CD4-positive, alpha-beta T cell (primary cell): Measurements from ENCODE around the gene MYO7B. TPM values are rescaled to one million over a fixed set of nuclear protein-coding genes. Genes with fewer than 3 reads are reported as not detected.
A peak's percentile ranks its signal among the peaks of the same experiment; 100 is the strongest.

ENCODE experiments used
- ATAC-seq: fragments of 200-7000 bp; cut with Tn5 transposase; one replicate; pipeline ENCODE4 v1.10.0; 2022; ENCODE audit warnings: mild to moderate bottlenecking; ENCODE audit not compliant: poor library complexity
- CTCF ChIA-PET: fragments of 350-600 bp; sonication (Branson Sonifier 250); formaldehyde crosslinking; loops from one replicate; lab custom pipeline; 2021; ENCODE audit warnings: antibody characterized with exemption, inconsistent platforms; lab: Charles Lee
- POLR2A ChIA-PET: fragments of 350-600 bp; sonication (Branson Sonifier 250); formaldehyde crosslinking; loops from one replicate; lab custom pipeline; 2021; ENCODE audit warnings: antibody characterized with exemption, inconsistent platforms; lab: Charles Lee
- DNase-seq, 14 experiments: peaks; one replicate each; pipeline ENCODE4 v3.0.0-alpha.2; 2013 to 2020; ENCODE audit warnings: mixed read lengths in 2 of 14
- H3K27ac ChIP-seq, 2 donors: one replicate each; pipeline versions ENCODE4 v1.5.1 to v1.7.0; 2013; ENCODE audit warnings: low read length in 2 of 2, low read depth in 1 of 2, mild to moderate bottlenecking in 1 of 2
- H3K27me3 ChIP-seq, 2 experiments: 1 replicate in 1 of 2; 2 replicates in 1 of 2; pipeline versions ENCODE4 v1.6.1 to v1.7.0; 2013; ENCODE audit warnings: low read length in 2 of 2, control low read depth in 1 of 2, mild to moderate bottlenecking in 1 of 2, moderate library complexity in 1 of 2; ENCODE audit not compliant: insufficient read depth in 2 of 2, control insufficient read depth in 1 of 2
- H3K36me3 ChIP-seq: one replicate; pipeline ENCODE4 v1.6.1; 2013; ENCODE audit warnings: low read length, control low read depth; ENCODE audit not compliant: insufficient read depth
- H3K4me1 ChIP-seq: one replicate; pipeline ENCODE4 v1.6.1; 2013; ENCODE audit warnings: low read length, control low read depth; ENCODE audit not compliant: insufficient read depth
- H3K4me3 ChIP-seq: one replicate; pipeline ENCODE4 v1.5.1; 2013; ENCODE audit warnings: mild to moderate bottlenecking, low read length, moderate library complexity
- H3K9me3 ChIP-seq, 2 experiments: 1 replicate in 1 of 2; 2 replicates in 1 of 2; pipeline versions ENCODE4 v1.6.1 to v1.7.0; 2013; ENCODE audit warnings: low read length in 2 of 2, mild to moderate bottlenecking in 2 of 2, control low read depth in 1 of 2, moderate library complexity in 1 of 2; ENCODE audit not compliant: control insufficient read depth in 1 of 2, insufficient read depth in 1 of 2
- H3K27ac Mint-ChIP-seq: one replicate; pipeline ENCODE4 v1.8.0; 2020; ENCODE audit warnings: mixed read lengths
- H3K27me3 Mint-ChIP-seq: one replicate; pipeline ENCODE4 v1.8.0; 2021; ENCODE audit warnings: mixed read lengths
- H3K36me3 Mint-ChIP-seq: one replicate; pipeline ENCODE4 v1.8.0; 2021; ENCODE audit warnings: low read depth, mixed read lengths
- H3K4me1 Mint-ChIP-seq: one replicate; pipeline ENCODE4 v1.8.0; 2021; ENCODE audit warnings: low read depth, mixed read lengths
- H3K4me3 Mint-ChIP-seq: one replicate; pipeline ENCODE4 v1.8.0; 2020; ENCODE audit warnings: mild to moderate bottlenecking, mixed read lengths
- H3K9me3 Mint-ChIP-seq: one replicate; pipeline ENCODE4 v1.8.0; 2020; ENCODE audit warnings: mixed read lengths
- intact Hi-C, 2 experiments: fragments of 100-400 bp; cut with DNase I in 1 of 2; cut with micrococcal nuclease in 1 of 2; formaldehyde crosslinking; loops; one replicate each; pipeline versions ENCODE4 v1.15.1 to v1.9.0; 2023 to 2025; cut with DNase I, micrococcal nuclease
- total RNA-seq, 174 experiments: library from RNA in 2 of 174; stranded (reverse) in 2 of 174; gene quantifications; one replicate each; pipeline ENCODE4 v1.2.3 and lab custom pipeline; 2021 to 2026
- TF ChIP-seq, protein P1 (sequence below): fragments of 200-600 bp; IDR thresholded peaks from one replicate; pipeline ENCODE4 v1.8.0; 2022; ENCODE audit warnings: antibody characterized with exemption, mild to moderate bottlenecking

MYO7B gene
- total RNA-seq, 2 experiments from 2014 or later: 0.05 to 0.14 TPM

DNA sequence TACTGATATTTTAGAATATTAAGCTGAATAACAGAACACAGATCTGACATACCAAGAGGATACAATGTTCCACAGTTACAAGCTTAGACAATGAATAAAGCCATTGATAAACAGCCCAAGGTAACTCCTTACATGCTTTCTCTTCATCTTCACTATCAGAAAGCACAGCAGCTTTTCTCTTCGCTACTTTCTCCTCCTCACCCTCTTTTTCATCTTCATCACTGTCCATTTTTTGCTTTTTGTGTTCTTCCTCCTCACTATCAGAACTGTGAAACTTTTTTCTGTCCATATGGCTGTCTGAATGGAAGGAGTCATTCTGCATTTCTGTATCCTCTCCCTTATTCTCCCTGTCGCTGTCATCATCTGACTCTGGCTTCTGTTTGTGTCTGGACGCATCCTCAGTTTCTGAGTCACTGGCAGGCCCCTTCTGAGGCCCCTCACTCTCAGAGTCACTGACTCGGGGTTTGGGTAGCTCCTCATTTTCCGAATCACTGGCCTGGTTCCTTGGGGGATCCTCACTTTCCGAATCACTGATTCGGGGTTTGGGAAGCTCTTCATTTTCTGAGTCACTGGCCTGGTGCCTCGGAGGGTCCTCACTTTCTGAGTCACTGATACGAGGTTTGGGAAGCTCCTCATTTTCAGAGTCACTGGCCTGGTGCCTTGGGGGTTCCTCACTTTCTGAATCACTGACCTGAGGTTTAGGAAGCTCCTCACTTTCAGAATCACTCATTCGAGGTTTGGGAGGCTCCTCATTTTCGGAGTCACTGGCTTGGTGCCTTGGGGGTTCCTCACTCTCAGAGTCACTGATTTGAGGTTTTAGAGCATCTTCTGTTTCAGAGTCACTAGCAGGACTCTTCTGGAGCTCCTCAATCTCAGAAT, 30.7 kb upstream of the MYO7B start:
- H3K27ac Mint-ChIP-seq: peak overlapping the region; percentile 13
- CTCF ChIA-PET: interaction anchor here (1.1 to 2.1 kb wide), 2 partner anchors 14 to 26 kb away, joined by 3 to 5 read pairs; no protein-coding TSS in a partner anchor

DNA sequence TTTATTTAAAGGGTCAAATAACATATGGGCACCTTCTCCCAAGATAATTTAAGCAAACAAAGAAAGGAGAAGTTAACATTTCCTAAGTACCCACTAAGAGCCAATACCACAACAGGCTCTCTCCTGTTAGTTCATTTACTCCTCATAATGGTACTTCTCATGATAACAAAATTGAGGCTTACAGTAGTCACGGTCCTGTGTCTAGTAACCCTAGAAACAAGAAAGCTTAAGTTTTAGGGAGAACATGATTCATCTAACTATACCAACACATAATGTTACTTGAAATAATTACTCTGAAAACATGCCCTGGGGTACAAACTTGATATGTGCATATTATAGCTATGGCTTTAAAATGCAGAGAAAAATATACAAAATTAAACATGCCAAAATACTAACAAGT, 29.0 kb upstream of the MYO7B start:
- POLR2A ChIA-PET: no interaction called here
- Mint-ChIP-seq H3K4me1 (peaks cover 59% of the 10 kb centered on the region), H3K9me3 (no peaks in the 10 kb centered on the region), H3K4me3 (no peak overlapping the region), H3K27ac (no peak overlapping the region), H3K36me3 (peaks cover 84% of the 10 kb centered on the region), H3K27me3 (no peaks in the 10 kb centered on the region)
- DNase-seq (no peak), ATAC-seq (no peak)
- H3K36me3 ChIP-seq: peaks cover 43% of the 10 kb centered on the region
- CTCF ChIA-PET: interaction anchor here (0.7 kb wide), 1 partner anchor 27 kb away, joined by 3 read pairs; no protein-coding TSS in a partner anchor
- no peaks in the 10 kb centered on the region for H3K9me3 ChIP-seq
- H3K4me3 ChIP-seq: no peak overlapping the region
- intact Hi-C loops: no loop called here
- H3K27ac ChIP-seq: no peak overlapping the region
- H3K4me1 ChIP-seq: no peaks in the 10 kb centered on the region
- TF ChIP-seq, protein P1, sequence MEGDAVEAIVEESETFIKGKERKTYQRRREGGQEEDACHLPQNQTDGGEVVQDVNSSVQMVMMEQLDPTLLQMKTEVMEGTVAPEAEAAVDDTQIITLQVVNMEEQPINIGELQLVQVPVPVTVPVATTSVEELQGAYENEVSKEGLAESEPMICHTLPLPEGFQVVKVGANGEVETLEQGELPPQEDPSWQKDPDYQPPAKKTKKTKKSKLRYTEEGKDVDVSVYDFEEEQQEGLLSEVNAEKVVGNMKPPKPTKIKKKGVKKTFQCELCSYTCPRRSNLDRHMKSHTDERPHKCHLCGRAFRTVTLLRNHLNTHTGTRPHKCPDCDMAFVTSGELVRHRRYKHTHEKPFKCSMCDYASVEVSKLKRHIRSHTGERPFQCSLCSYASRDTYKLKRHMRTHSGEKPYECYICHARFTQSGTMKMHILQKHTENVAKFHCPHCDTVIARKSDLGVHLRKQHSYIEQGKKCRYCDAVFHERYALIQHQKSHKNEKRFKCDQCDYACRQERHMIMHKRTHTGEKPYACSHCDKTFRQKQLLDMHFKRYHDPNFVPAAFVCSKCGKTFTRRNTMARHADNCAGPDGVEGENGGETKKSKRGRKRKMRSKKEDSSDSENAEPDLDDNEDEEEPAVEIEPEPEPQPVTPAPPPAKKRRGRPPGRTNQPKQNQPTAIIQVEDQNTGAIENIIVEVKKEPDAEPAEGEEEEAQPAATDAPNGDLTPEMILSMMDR: no peak
- no peaks in the 10 kb centered on the region for H3K27me3 ChIP-seq

More for the DNA sequence above, 30.7 kb upstream of the MYO7B start:
- Mint-ChIP-seq H3K36me3 (peaks cover 87% of the 10 kb centered on the region), H3K27me3 (no peaks in the 10 kb centered on the region), H3K9me3 (no peaks in the 10 kb centered on the region), H3K4me1 (peaks cover 42% of the 10 kb centered on the region), H3K4me3 (no peak overlapping the region)
- no peaks in the 10 kb centered on the region for H3K9me3 ChIP-seq
- no peaks in the 10 kb centered on the region for H3K27me3 ChIP-seq
- intact Hi-C loops: no loop called here
- H3K4me3 ChIP-seq: no peak overlapping the region
- DNase-seq: peak in 2 of 14 experiments; percentile 28 to 47
- ATAC-seq: no peak
- H3K36me3 ChIP-seq: peaks cover 60% of the 10 kb centered on the region
- TF ChIP-seq, protein P1: no peak
- POLR2A ChIA-PET: interaction anchor here (1.1 kb wide), 1 partner anchor 22 kb away, joined by 6 read pairs; the partner anchor contains the start of gene IWS1
- no peak overlapping the region for H3K27ac ChIP-seq
- no peaks in the 10 kb centered on the region for H3K4me1 ChIP-seq

DNA sequence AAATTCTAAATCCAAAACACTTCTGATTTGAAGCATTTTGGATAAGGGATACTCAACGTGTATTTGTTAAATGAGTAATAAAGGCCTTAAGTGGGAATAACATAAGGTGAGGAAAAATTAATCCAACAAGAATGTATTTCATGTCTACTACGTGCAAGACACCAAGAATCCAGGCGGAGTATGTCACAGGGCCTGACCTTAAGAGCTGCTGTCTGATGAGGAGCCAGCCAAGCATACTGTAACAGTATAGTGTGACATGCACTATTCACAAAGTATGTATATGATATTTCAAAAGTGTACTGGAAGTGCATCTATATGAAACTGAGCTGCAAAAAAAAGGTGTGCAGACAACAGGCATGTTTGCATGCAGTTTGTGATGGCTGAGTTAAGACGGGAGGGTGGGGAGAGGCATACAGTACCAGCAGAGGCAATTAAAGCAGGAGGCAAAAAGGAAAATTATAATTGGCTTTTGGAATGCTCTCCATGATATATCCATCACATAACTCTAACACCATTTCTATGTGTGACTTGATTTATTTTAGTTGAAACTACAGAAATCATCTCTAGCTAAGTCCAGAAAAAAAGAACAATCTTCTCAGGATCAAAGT, 27.4 kb upstream of the MYO7B start:
- TF ChIP-seq, protein P1: no peak
- peaks cover 72% of the 10 kb centered on the region for H3K4me1 Mint-ChIP-seq
- Histone ChIP-seq H3K36me3 (peaks cover 27% of the 10 kb centered on the region), H3K27me3 (no peaks in the 10 kb centered on the region), H3K27ac (no peak overlapping the region), H3K9me3 (no peaks in the 10 kb centered on the region), H3K4me1 (peaks cover 8% of the 10 kb centered on the region), H3K4me3 (no peak overlapping the region)
- CTCF ChIA-PET: interaction anchor here (0.7 kb wide), 1 partner anchor 181 kb away, joined by 3 read pairs; no protein-coding TSS in a partner anchor
- H3K4me3 Mint-ChIP-seq: no peak overlapping the region
- ATAC-seq (no peak), DNase-seq (no peak)
- no peaks in the 10 kb centered on the region for H3K9me3 Mint-ChIP-seq
- peak overlapping the region; percentile 61 for H3K27ac Mint-ChIP-seq
- peaks cover 80% of the 10 kb centered on the region for H3K36me3 Mint-ChIP-seq
- intact Hi-C loops: no loop called here
- no peaks in the 10 kb centered on the region for H3K27me3 Mint-ChIP-seq
- POLR2A ChIA-PET: interaction anchor here (1.7 kb wide), 1 partner anchor 18 kb away, joined by 7 read pairs; the partner anchor contains the start of gene IWS1
